Measurements from ENCODE around the gene SELP. TPM values are rescaled to one million over a fixed set of nuclear protein-coding genes. Genes with fewer than 3 reads are reported as not detected.
A peak's percentile ranks its signal among the peaks of the same experiment; 100 is the strongest.

Gene SELP
- total and polyA plus RNA-seq, 3 experiments from 2014 or later = 0.31 to 2.7 (median 0.75) TPM

DNA sequence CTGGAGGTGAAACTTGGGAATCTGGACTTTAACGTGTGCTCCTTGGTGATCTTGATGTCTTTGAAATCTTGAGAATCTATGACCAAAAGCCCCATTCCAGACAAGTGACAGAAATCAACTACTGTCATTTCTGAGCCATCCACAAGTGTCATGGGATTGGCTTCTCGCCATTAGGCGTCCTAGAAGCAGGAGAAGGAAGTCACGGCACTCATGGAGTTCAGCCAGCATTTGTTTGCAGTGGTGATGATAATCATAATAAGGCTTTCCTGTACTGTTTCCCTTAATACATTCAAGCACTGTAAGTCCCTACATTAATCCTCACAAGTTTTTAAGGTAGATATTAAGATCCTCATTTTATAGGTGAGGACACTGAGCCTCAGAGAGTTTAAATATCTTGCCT is 55.6 kb downstream of the SELP start:
- peaks cover 0 to 19% (median 14%) of the 10 kb centered on the region in 3 donors for H3K4me1 Mint-ChIP-seq
- H3K36me3 Mint-ChIP-seq = peaks cover 0 to 1% (median 0%) of the 10 kb centered on the region in 3 donors
- ChIA-PET POLR2A (no interaction called here), CTCF (no interaction called here)
- no peak overlapping the region for H3K27ac Mint-ChIP-seq
- H3K4me3 Mint-ChIP-seq = no peak overlapping the region
- DNase-seq = no peak
- Histone ChIP-seq H3K9me3 (ENCODE audit: low read length) (no peaks in the 10 kb centered on the region), H3K27me3 (ENCODE audit: insufficient read depth, low read length, poor library complexity, severe bottlenecking) (no peaks in the 10 kb centered on the region), H3K27ac (ENCODE audit: low read depth, low read length) (no peak overlapping the region), H3K36me3 (ENCODE audit: insufficient read depth, low read length) (no peaks in the 10 kb centered on the region), H3K4me3 (ENCODE audit: low read length) (no peak overlapping the region), H3K4me1 (ENCODE audit: insufficient read depth, low read length) (no peaks in the 10 kb centered on the region)
- H3K9me3 Mint-ChIP-seq = no peaks in the 10 kb centered on the region
- H3K27me3 Mint-ChIP-seq = peaks cover 7 to 13% of the 10 kb centered on the region in 2 donors

DNA sequence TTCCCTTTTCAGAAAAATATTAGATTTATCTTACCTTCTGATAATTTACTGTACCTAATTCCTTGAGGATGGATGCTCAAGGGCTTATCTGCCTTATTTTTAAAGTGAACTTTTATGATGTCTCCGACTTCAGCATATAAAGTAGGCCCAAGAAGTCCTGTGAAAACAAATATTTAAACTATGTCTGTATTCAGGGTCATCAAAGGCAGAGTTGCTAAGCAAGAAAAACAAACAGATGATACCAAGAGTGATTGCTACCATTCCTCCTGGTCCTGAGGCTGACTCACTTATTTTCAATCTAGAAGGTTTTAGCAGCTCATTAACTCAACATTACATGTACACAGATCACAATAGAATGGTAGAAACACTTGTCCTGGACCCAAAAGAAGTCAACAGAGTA is 57.7 kb downstream of the SELP start:
- Histone ChIP-seq H3K4me1 (ENCODE audit: insufficient read depth, low read length) (no peaks in the 10 kb centered on the region), H3K27ac (ENCODE audit: low read depth, low read length) (no peak overlapping the region), H3K9me3 (ENCODE audit: low read length) (no peaks in the 10 kb centered on the region), H3K4me3 (ENCODE audit: low read length) (no peak overlapping the region), H3K27me3 (ENCODE audit: insufficient read depth, low read length, poor library complexity, severe bottlenecking) (no peaks in the 10 kb centered on the region), H3K36me3 (ENCODE audit: insufficient read depth, low read length) (no peaks in the 10 kb centered on the region)
- Mint-ChIP-seq H3K4me1 (peaks cover 0 to 19% (median 14%) of the 10 kb centered on the region in 3 donors), H3K27ac (peak overlapping the region in 1 of 8 donors; percentile 93), H3K4me3 (no peak overlapping the region), H3K9me3 (no peaks in the 10 kb centered on the region), H3K36me3 (peaks cover 0 to 1% (median 0%) of the 10 kb centered on the region in 3 donors), H3K27me3 (peaks cover 7 to 13% of the 10 kb centered on the region in 2 donors)
- ChIA-PET POLR2A (no interaction called here), CTCF (no interaction called here)
- no peak for DNase-seq

DNA sequence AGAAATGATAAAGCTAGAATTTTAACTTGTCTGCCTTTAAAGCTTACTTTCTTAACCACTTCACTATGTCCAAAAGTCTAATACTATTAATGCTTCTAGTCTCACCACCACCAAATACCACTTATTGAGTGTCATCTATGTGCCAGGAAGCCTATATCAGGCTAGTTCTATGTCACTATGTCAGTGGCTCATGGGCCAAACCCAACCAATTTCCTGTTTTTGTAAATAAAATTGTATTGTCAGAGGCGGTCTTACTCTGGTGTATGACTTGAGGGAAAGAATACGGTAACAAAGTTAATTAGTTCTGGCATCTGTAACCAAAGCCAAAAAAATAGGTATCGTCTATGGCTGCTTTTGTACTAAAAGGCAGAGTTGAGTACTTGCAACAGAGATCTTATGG is 58.5 kb downstream of the SELP start:
- DNase-seq = no peak
- no peak overlapping the region for H3K4me3 ChIP-seq (ENCODE audit: low read length)
- no peak overlapping the region for H3K27ac ChIP-seq (ENCODE audit: low read depth, low read length)
- no peaks in the 10 kb centered on the region for H3K9me3 Mint-ChIP-seq
- ChIA-PET POLR2A (no interaction called here), CTCF (no interaction called here)
- peaks cover 7 to 10% of the 10 kb centered on the region in 2 donors for H3K27me3 Mint-ChIP-seq
- H3K4me1 ChIP-seq (ENCODE audit: insufficient read depth, low read length) = no peaks in the 10 kb centered on the region
- no peaks in the 10 kb centered on the region for H3K36me3 ChIP-seq (ENCODE audit: insufficient read depth, low read length)
- peaks cover 0 to 20% (median 14%) of the 10 kb centered on the region in 3 donors for H3K4me1 Mint-ChIP-seq
- peak overlapping the region in 1 of 7 donors; percentile 57 for H3K4me3 Mint-ChIP-seq
- no peaks in the 10 kb centered on the region for H3K9me3 ChIP-seq (ENCODE audit: low read length)
- no peaks in the 10 kb centered on the region for H3K36me3 Mint-ChIP-seq
- H3K27me3 ChIP-seq (ENCODE audit: insufficient read depth, low read length, poor library complexity, severe bottlenecking) = no peaks in the 10 kb centered on the region
- H3K27ac Mint-ChIP-seq = peak overlapping the region in 2 of 8 donors; percentile 32 to 93

DNA sequence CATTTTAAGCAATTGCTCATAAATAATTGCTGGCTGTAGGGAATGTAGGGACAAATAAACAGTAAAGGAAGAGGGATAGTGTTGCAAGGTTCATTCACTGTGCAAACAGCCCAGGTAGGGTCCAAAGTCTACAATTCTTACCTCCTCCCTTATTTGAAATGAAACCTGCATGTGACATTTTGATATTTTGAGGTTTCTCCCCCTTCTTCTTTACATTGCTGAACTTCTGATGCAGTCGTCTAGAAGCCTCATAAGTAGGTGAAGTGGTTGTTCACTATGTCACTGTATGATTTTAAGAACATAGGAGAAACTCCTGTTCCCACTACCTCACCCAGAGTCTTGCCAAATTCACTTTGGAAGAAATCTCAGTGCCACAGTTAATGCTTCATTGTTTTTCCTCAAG is 59.8 kb downstream of the SELP start:
- peaks cover 0 to 2% (median 0%) of the 10 kb centered on the region in 3 donors for H3K36me3 Mint-ChIP-seq
- POLR2A ChIA-PET = no interaction called here
- peaks cover 2 to 4% of the 10 kb centered on the region in 2 donors for H3K27me3 Mint-ChIP-seq
- H3K9me3 Mint-ChIP-seq = no peaks in the 10 kb centered on the region
- no peak overlapping the region for H3K4me3 Mint-ChIP-seq
- H3K4me1 ChIP-seq (ENCODE audit: insufficient read depth, low read length) = no peaks in the 10 kb centered on the region
- no peak overlapping the region for H3K4me3 ChIP-seq (ENCODE audit: low read length)
- H3K36me3 ChIP-seq (ENCODE audit: insufficient read depth, low read length) = no peaks in the 10 kb centered on the region
- no peaks in the 10 kb centered on the region for H3K9me3 ChIP-seq (ENCODE audit: low read length)
- CTCF ChIA-PET = interaction anchor here (1.5 kb wide), 1 partner anchor 19 kb away, joined by 4 read pairs; no protein-coding TSS in a partner anchor
- DNase-seq = no peak
- H3K4me1 Mint-ChIP-seq = peaks cover 2 to 32% (median 19%) of the 10 kb centered on the region in 3 donors
- no peak overlapping the region for H3K27ac ChIP-seq (ENCODE audit: low read depth, low read length)
- H3K27me3 ChIP-seq (ENCODE audit: insufficient read depth, low read length, poor library complexity, severe bottlenecking) = no peaks in the 10 kb centered on the region
- no peak overlapping the region for H3K27ac Mint-ChIP-seq

- DNase-seq = no peak
- H3K4me1 Mint-ChIP-seq = peaks cover 2 to 35% (median 19%) of the 10 kb centered on the region in 3 donors
- no peak overlapping the region for H3K27ac ChIP-seq (ENCODE audit: low read depth, low read length)
- H3K4me1 ChIP-seq (ENCODE audit: insufficient read depth, low read length) = no peaks in the 10 kb centered on the region
- H3K36me3 ChIP-seq (ENCODE audit: insufficient read depth, low read length) = no peaks in the 10 kb centered on the region
- ChIA-PET POLR2A (no interaction called here), CTCF (interaction anchor here (1.5 kb wide), 1 partner anchor 17 kb away, joined by 4 read pairs; no protein-coding TSS in a partner anchor)
- no peaks in the 10 kb centered on the region for H3K27me3 ChIP-seq (ENCODE audit: insufficient read depth, low read length, poor library complexity, severe bottlenecking)
- H3K9me3 Mint-ChIP-seq = peaks cover 0 to 9% (median 3%) of the 10 kb centered on the region in 5 donors
- peaks cover 0 to 9% (median 9%) of the 10 kb centered on the region in 3 donors for H3K36me3 Mint-ChIP-seq
- H3K9me3 ChIP-seq (ENCODE audit: low read length) = no peaks in the 10 kb centered on the region
- H3K4me3 ChIP-seq (ENCODE audit: low read length) = no peak overlapping the region
- peaks cover 6 to 14% of the 10 kb centered on the region in 2 donors for H3K27me3 Mint-ChIP-seq
- no peak overlapping the region for H3K27ac Mint-ChIP-seq
- H3K4me3 Mint-ChIP-seq = no peak overlapping the region
Measured at GRCh38 chr1:169568497-169568896, 61.4 kb downstream of the SELP start.

DNA sequence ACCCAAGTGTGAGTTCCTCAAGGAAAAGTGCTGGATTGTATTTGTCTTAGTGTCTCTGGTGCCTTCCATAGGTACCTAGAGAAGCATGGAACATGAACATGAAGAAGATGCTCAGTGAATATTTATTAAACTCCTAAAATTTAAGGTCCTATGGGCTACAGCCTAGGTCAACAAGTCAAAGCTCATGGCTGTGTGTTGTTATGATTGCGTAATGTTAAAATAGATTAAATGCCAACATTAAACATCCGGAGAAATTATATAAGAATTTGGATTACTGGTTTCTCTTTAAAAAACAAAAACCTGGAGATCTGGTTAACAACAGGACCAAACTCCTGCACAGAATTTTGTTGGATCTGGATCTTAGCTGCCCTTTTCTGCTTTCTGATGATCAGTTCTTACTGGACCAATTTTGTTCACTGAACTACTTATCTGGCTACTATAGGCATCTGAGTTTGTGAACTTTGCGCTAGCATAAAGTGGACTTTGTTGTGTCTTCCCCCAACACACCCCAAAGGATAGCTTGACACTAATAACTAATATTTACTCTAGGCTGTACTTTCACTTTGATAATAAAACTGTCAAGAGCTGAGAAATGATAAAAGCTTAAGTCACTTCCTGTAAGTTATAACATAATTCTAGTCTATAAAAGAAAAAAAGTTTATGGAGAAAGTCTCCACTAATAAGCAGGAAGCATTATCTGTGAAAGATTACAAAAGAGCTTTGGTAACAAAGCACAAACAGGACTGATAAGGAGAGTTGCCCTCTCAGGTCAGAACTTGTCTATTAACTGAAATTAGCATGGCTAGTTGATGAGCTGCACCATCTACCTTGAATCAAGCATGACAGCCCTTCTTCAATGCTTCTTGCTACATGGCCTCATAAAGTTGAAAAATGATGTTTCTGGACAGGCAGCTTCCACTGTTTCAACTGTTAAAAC is 64.3 kb downstream of the SELP start:
- no peak for DNase-seq
- Mint-ChIP-seq H3K36me3 (peaks cover 0 to 14% (median 9%) of the 10 kb centered on the region in 3 donors), H3K4me1 (peaks cover 2 to 16% (median 5%) of the 10 kb centered on the region in 3 donors), H3K4me3 (no peak overlapping the region), H3K27me3 (peaks cover 8 to 18% of the 10 kb centered on the region in 2 donors), H3K27ac (peak overlapping the region in 1 of 8 donors; percentile 13), H3K9me3 (peaks cover 0 to 9% (median 5%) of the 10 kb centered on the region in 5 donors)
- POLR2A ChIA-PET = no interaction called here
- CTCF ChIA-PET = interaction anchor here (0.8 to 1.6 kb wide), 3 partner anchors 15 to 147 kb away, joined by 3 to 5 read pairs (median 4); no protein-coding TSS in a partner anchor
- H3K27ac ChIP-seq (ENCODE audit: low read depth, low read length) = no peak overlapping the region
- no peaks in the 10 kb centered on the region for H3K4me1 ChIP-seq (ENCODE audit: insufficient read depth, low read length)
- no peaks in the 10 kb centered on the region for H3K27me3 ChIP-seq (ENCODE audit: insufficient read depth, low read length, poor library complexity, severe bottlenecking)
- no peak overlapping the region for H3K4me3 ChIP-seq (ENCODE audit: low read length)
- H3K36me3 ChIP-seq (ENCODE audit: insufficient read depth, low read length) = no peaks in the 10 kb centered on the region
- H3K9me3 ChIP-seq (ENCODE audit: low read length) = no peaks in the 10 kb centered on the region

DNA sequence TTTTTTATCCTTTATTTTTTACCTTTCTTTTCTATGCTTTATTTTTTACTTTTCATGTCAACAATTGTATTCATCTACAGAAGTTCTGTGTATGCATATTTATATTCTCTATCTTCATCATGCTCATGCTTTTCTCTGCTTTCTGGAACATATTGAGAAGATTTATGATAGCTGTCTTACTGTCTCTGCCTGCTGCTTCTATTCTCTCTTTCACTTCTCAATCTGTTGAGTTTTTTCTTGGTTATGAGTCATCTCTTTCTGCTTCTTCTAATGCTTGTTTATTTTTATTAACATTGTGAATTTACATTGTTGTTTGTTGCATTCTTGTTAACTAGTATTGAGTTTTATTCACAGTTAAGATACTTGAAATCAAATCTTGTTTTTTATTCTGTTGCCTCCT is 66.3 kb downstream of the SELP start:
- CTCF ChIA-PET = no interaction called here
- H3K4me1 ChIP-seq (ENCODE audit: insufficient read depth, low read length) = no peaks in the 10 kb centered on the region
- no peaks in the 10 kb centered on the region for H3K36me3 ChIP-seq (ENCODE audit: insufficient read depth, low read length)
- DNase-seq = no peak
- no peak overlapping the region for H3K4me3 ChIP-seq (ENCODE audit: low read length)
- Mint-ChIP-seq H3K4me3 (no peak overlapping the region), H3K9me3 (peaks cover 0 to 9% (median 5%) of the 10 kb centered on the region in 5 donors), H3K27me3 (peaks cover 7 to 18% of the 10 kb centered on the region in 2 donors), H3K4me1 (peaks cover 2 to 16% (median 5%) of the 10 kb centered on the region in 3 donors), H3K36me3 (peaks cover 0 to 14% (median 9%) of the 10 kb centered on the region in 3 donors), H3K27ac (no peak overlapping the region)
- H3K9me3 ChIP-seq (ENCODE audit: low read length) = no peaks in the 10 kb centered on the region
- POLR2A ChIA-PET = no interaction called here
- H3K27me3 ChIP-seq (ENCODE audit: insufficient read depth, low read length, poor library complexity, severe bottlenecking) = no peaks in the 10 kb centered on the region
- no peak overlapping the region for H3K27ac ChIP-seq (ENCODE audit: low read depth, low read length)

DNA sequence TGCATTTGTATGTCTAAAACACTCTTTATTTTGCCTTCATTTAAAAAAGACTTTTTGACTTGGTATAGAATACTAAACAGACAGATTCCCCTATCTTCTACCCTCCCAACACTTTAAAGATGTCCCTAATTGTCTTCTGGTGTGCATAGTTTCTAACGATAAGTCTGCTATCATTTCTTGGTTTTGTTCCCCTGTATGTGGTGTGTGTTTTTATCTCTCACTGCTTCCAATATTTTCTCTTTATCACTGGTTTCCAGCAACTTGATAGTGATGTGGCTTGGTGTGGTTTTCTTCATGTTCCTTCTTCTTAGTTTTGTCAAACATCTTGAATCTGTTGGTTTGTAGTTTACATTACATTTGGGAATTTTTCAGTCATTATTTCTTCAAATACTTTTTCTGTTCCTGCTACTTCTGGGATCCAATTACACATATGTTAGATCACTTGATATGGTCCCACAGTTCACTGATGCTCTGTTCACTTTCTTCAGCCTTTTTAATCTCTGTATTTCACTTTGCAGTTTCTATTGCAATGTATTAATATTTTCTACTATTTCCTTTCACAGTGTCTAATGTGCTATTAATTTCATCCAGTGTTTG is 66.8 kb downstream of the SELP start:
- Histone ChIP-seq H3K9me3 (ENCODE audit: low read length) (no peaks in the 10 kb centered on the region), H3K27ac (ENCODE audit: low read depth, low read length) (no peak overlapping the region), H3K4me3 (ENCODE audit: low read length) (no peak overlapping the region), H3K4me1 (ENCODE audit: insufficient read depth, low read length) (no peaks in the 10 kb centered on the region), H3K27me3 (ENCODE audit: insufficient read depth, low read length, poor library complexity, severe bottlenecking) (no peaks in the 10 kb centered on the region), H3K36me3 (ENCODE audit: insufficient read depth, low read length) (no peaks in the 10 kb centered on the region)
- peaks cover 0 to 9% (median 5%) of the 10 kb centered on the region in 5 donors for H3K9me3 Mint-ChIP-seq
- peaks cover 7 to 18% of the 10 kb centered on the region in 2 donors for H3K27me3 Mint-ChIP-seq
- H3K4me1 Mint-ChIP-seq = peaks cover 2 to 16% (median 5%) of the 10 kb centered on the region in 3 donors
- H3K4me3 Mint-ChIP-seq = no peak overlapping the region
- peaks cover 0 to 14% (median 9%) of the 10 kb centered on the region in 3 donors for H3K36me3 Mint-ChIP-seq
- H3K27ac Mint-ChIP-seq = no peak overlapping the region
- no peak for DNase-seq
- ChIA-PET CTCF (no interaction called here), POLR2A (no interaction called here)
